Liver (tissue), 9 donors: ENCODE measurements around the gene NPEPL1. TPM values are rescaled to one million over a fixed set of nuclear protein-coding genes. Genes with fewer than 3 reads are reported as not detected.

Experiments used
- DNase-seq: peaks from one replicate; pipeline ENCODE4 v3.0.0-alpha.2; 2017; ENCODE audit warnings: low spot score
- H3K27ac ChIP-seq, 2 donors: one replicate each; pipeline ENCODE4 v1.7.0; 2013; ENCODE audit warnings: inconsistent platforms in 2 of 2, low read length in 2 of 2, control low read depth in 1 of 2, low read depth in 1 of 2, mild to moderate bottlenecking in 1 of 2
- H3K27me3 ChIP-seq, 4 donors: one replicate each; pipeline versions ENCODE4 v1.6.1 to v1.7.0; 2013; ENCODE audit warnings: low read length in 3 of 4, inconsistent platforms in 1 of 4, mild to moderate bottlenecking in 1 of 4, moderate library complexity in 1 of 4; ENCODE audit not compliant: control insufficient read depth in 4 of 4, insufficient read depth in 4 of 4
- H3K36me3 ChIP-seq, 4 donors: one replicate each; pipeline versions ENCODE4 v1.6.1 to v1.7.0; 2013; ENCODE audit warnings: low read length in 3 of 4, mild to moderate bottlenecking in 3 of 4, low read depth in 1 of 4, moderate library complexity in 1 of 4; ENCODE audit not compliant: control insufficient read depth in 4 of 4, insufficient read depth in 3 of 4
- H3K4me1 ChIP-seq, 4 donors: one replicate each; pipeline versions ENCODE4 v1.6.1 to v1.7.0; 2013; ENCODE audit warnings: low read length in 3 of 4, mild to moderate bottlenecking in 3 of 4, moderate library complexity in 1 of 4; ENCODE audit not compliant: control insufficient read depth in 4 of 4, insufficient read depth in 4 of 4
- H3K4me3 ChIP-seq, 3 donors: one replicate each; pipeline versions ENCODE4 v1.6.1 to v1.7.0; 2013; ENCODE audit warnings: low read length in 3 of 3, control low read depth in 1 of 3, low read depth in 1 of 3, mild to moderate bottlenecking in 1 of 3
- H3K9ac ChIP-seq, 2 donors: one replicate each; pipeline ENCODE4 v1.7.0; 2013; ENCODE audit warnings: low read length in 2 of 2, mild to moderate bottlenecking in 2 of 2, moderate library complexity in 2 of 2, control low read depth in 1 of 2, low read depth in 1 of 2
- H3K9me3 ChIP-seq, 4 donors: one replicate each; pipeline versions ENCODE4 v1.6.1 to v1.7.0; 2013; ENCODE audit warnings: low read length in 3 of 4; ENCODE audit not compliant: control insufficient read depth in 4 of 4
- CTCF ChIP-seq: fragments of 150-350 bp; IDR thresholded peaks from 2 replicates; pipeline ENCODE4 v1.5.1; 2017; ENCODE audit warnings: improper control_type of control experiment, low read depth, low read length; ENCODE audit not compliant: missing input control
- FOXA1 ChIP-seq: IDR thresholded peaks from 2 replicates; pipeline ENCODE4 v1.6.1; 2016; ENCODE audit warnings: antibody characterized with exemption
- FOXA2 ChIP-seq: IDR thresholded peaks from 2 replicates; pipeline ENCODE4 v1.6.1; 2016; ENCODE audit warnings: antibody characterized with exemption
- GABPA ChIP-seq, 2 donors: IDR thresholded peaks in 1 of 2; conservative IDR thresholded peaks in 1 of 2; 2 replicates each; pipeline ENCODE4 v1.6.1; 2016; ENCODE audit warnings: antibody characterized with exemption in 2 of 2, mild to moderate bottlenecking in 1 of 2, moderate library complexity in 1 of 2
- HNF4A ChIP-seq, 2 donors: conservative IDR thresholded peaks; 2 replicates each; pipeline ENCODE4 v1.6.1; 2016; ENCODE audit warnings: antibody characterized with exemption in 2 of 2, mild to moderate bottlenecking in 2 of 2
- HNF4G ChIP-seq: IDR thresholded peaks from 2 replicates; pipeline ENCODE4 v1.6.1; 2016; ENCODE audit warnings: antibody characterized with exemption
- JUND ChIP-seq, 2 donors: IDR thresholded peaks; 2 replicates each; pipeline ENCODE4 v1.6.1; 2016; ENCODE audit warnings: antibody characterized with exemption in 2 of 2
- NR2F2 ChIP-seq: IDR thresholded peaks from 2 replicates; pipeline ENCODE4 v1.6.1; 2016; ENCODE audit warnings: antibody characterized with exemption
- RAD21 ChIP-seq, 2 donors: IDR thresholded peaks; 2 replicates each; pipeline ENCODE4 v1.6.1; 2016; ENCODE audit warnings: antibody characterized with exemption in 2 of 2, mild to moderate bottlenecking in 2 of 2
- REST ChIP-seq: IDR thresholded peaks from 2 replicates; pipeline ENCODE4 v1.6.1; 2016; ENCODE audit warnings: antibody characterized with exemption, mild to moderate bottlenecking
- RXRA ChIP-seq, 2 donors: IDR thresholded peaks; 2 replicates each; pipeline ENCODE4 v1.6.1; 2017 to 2018; ENCODE audit warnings: antibody characterized with exemption in 2 of 2, mild to moderate bottlenecking in 1 of 2
- SP1 ChIP-seq: IDR thresholded peaks from 2 replicates; pipeline ENCODE4 v1.6.1; 2018; ENCODE audit warnings: antibody characterized with exemption, mild to moderate bottlenecking
- TAF1 ChIP-seq: conservative IDR thresholded peaks from 2 replicates; pipeline ENCODE4 v1.6.1; 2016; ENCODE audit warnings: antibody characterized with exemption, mild to moderate bottlenecking
- YY1 ChIP-seq: IDR thresholded peaks from 2 replicates; pipeline ENCODE4 v1.6.1; 2016; ENCODE audit warnings: antibody characterized with exemption, mild to moderate bottlenecking
- ZBTB33 ChIP-seq: IDR thresholded peaks from 2 replicates; pipeline ENCODE4 v1.6.1; 2016; ENCODE audit warnings: antibody characterized with exemption
- WGBS: extraction: QIAGEN DNeasy Blood & Tissue Kit; methylation state at CpG from one replicate; pipeline ENCODE4 v1.1.7; 2013; 5-methylcytosine and 5-hydroxymethylcytosine counted together
- polyA plus RNA-seq, 2 donors: library from polyadenylated mRNA; stranded (reverse) in 1 of 2; unstranded in 1 of 2; fragments of 200-250 nt in 1 of 2; fragments of >200 nt in 1 of 2; fragmentation: Nextera tagmentation in 1 of 2; extraction: Ambion mirVana in 1 of 2; gene quantifications; one replicate each; pipeline versions ENCODE4 v1.2.1 to v1.2.3, GENCODE V29; 2013 to 2015
- total RNA-seq, 2 donors: library from RNA; depleted of rRNA; stranded (reverse); fragments of >200 nt; gene quantifications; one replicate each; pipeline ENCODE4 v1.2.3, GENCODE V29; 2014
- TF ChIP-seq, protein P1 (sequence below): IDR thresholded peaks from 2 replicates; pipeline ENCODE4 v1.6.1; 2016; ENCODE audit warnings: antibody characterized with exemption
- donor health status: healthy.
- donor health status: healthy.
- donor health status: healthy.
- donor health status: healthy.
- donor health status: healthy.

NPEPL1 gene
- total and polyA plus RNA-seq, 4 donors: 8.0 to 13.3 (median 10.9) TPM

DNA sequence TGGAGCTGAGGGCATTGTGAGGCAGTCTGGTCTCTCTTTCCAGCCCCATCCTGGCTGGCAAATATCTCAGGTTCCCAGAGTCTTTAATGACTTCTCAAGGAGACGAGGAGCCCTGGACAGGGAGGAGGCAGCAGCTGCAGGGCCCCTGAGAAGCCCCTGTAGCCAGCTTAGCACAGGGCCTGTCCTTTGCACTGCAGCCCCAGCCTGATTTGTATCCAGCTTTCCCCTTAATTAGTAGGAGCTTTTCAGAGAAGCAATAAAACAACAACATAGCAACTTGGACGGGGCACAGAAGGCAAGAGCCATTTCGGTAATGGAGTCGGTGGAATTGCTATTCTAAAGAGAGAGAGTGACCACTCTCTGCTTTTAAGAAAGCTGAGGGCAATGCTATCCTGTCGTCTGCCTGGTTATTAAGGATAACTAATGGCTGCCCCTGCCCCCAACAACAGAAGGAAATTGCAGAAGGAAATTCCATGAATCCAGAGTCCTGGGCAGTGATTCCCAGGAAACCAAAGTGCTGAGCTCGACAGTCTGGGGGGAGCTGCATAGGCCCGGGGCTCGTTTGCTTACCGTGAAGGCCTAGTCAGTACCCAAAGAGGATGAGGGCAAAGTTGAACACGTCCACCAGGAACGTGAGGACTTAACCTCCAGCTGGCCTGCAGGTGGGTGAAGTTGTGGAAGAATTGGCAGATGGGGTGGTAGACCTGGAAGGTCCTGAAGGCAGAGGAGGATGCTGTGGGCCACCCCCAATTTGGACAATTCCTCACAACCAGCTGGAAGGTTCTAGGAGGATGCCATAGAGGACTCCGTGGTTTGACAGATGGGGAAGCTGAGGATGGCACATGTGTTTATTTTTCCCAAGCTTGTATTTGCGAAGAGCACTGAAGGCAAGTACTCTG, 50.3 kb downstream of the NPEPL1 start (continued):
- no peak for TF ChIP-seq REST

- H3K9ac ChIP-seq: no peak overlapping the region
- H3K4me3 ChIP-seq: no peak overlapping the region
- H3K27ac ChIP-seq: no peak overlapping the region
- H3K27me3 ChIP-seq: peaks cover 0 to 12% (median under 1%) of the 10 kb centered on the region in 4 donors
- 79% methylated on average over 1 of the region's 1 CpG for WGBS
- no peaks in the 10 kb centered on the region for H3K4me1 ChIP-seq
- TF ChIP-seq NR2F2 (no peak), GABPA (IDR thresholded peaks at IDR 0.05 in 1 of 2, conservative IDR thresholded peaks at IDR 0.05 in 1 of 2) (no peak), ZBTB33 (no peak), TAF1 (no peak), RAD21 (IDR thresholded peaks at IDR 0.05) (no peak), RXRA (IDR thresholded peaks at IDR 0.05) (no peak), FOXA1 (no peak), CTCF (no peak), FOXA2 (no peak), JUND (IDR thresholded peaks at IDR 0.05) (no peak), YY1 (no peak), SP1 (no peak), HNF4G (no peak), HNF4A (conservative IDR thresholded peaks at IDR 0.05) (no peak)
- TF ChIP-seq, protein P1, sequence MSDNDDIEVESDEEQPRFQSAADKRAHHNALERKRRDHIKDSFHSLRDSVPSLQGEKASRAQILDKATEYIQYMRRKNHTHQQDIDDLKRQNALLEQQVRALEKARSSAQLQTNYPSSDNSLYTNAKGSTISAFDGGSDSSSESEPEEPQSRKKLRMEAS: no peak
- no peaks in the 10 kb centered on the region for H3K36me3 ChIP-seq
- H3K9me3 ChIP-seq: no peaks in the 10 kb centered on the region
- DNase-seq: no peak
Observed at GRCh38 chr20:58743929-58744534, 51.4 kb downstream of the NPEPL1 start.
